GM12865 (cell line): ENCODE measurements around the gene HHLA2.

Experiments
- DNase-seq: peaks from one replicate; pipeline ENCODE4 v3.0.0; 2010; ENCODE audit warnings: low read depth
- H3K4me3 ChIP-seq: 2 replicates; pipeline ENCODE4 v1.5.1; 2011; ENCODE audit warnings: mild to moderate bottlenecking, low read depth, low read length, control low read depth
- CTCF ChIP-seq: IDR thresholded peaks from 2 replicates; pipeline ENCODE4 v1.5.1; 2011; ENCODE audit warnings: low read length, control low read depth, low read depth, inconsistent platforms; ENCODE audit not compliant: insufficient read depth; ENCODE audit errors: missing control alignments

Gene HHLA2

GRCh38 chr3:108407886-108408285, 111.5 kb downstream of the HHLA2 start:
- no peak for TF ChIP-seq CTCF
- no peak overlapping the region for H3K4me3 ChIP-seq
- no peak for DNase-seq

GRCh38 chr3:108408883-108409799, 112.8 kb downstream of the HHLA2 start:
- no peak for DNase-seq
- TF ChIP-seq CTCF, result no peak
- H3K4me3 ChIP-seq, result no peak overlapping the region

- no peak for TF ChIP-seq CTCF
- H3K4me3 ChIP-seq, result no peak overlapping the region
- DNase-seq, result no peak
Observed at GRCh38 chr3:108409800-108410178, 113.4 kb downstream of the HHLA2 start.

- no peak for TF ChIP-seq CTCF
- no peak for DNase-seq
Observed at GRCh38 chr3:108410531-108410984, 114.2 kb downstream of the HHLA2 start.

GRCh38 chr3:108412121-108412750, 115.9 kb downstream of the HHLA2 start:
- TF ChIP-seq CTCF, result no peak
- DNase-seq, result no peak

More at GRCh38 chr3:108410531-108410984, 114.2 kb downstream of the HHLA2 start:
- no peak overlapping the region for H3K4me3 ChIP-seq

GRCh38 chr3:108414007-108414406, 117.7 kb downstream of the HHLA2 start:
- DNase-seq, result no peak
- no peak overlapping the region for H3K4me3 ChIP-seq
- TF ChIP-seq CTCF, result no peak

More at GRCh38 chr3:108412121-108412750, 115.9 kb downstream of the HHLA2 start:
- H3K4me3 ChIP-seq, result no peak overlapping the region

- no peak for TF ChIP-seq CTCF
- H3K4me3 ChIP-seq, result no peak overlapping the region
- no peak for DNase-seq
Observed at GRCh38 chr3:108415661-108416060, 119.3 kb downstream of the HHLA2 start.
